Mesothelial cell of epicardium (in vitro differentiated cells): ENCODE results near the gene FOXE3. TPM values are rescaled to one million over a fixed set of nuclear protein-coding genes. Genes with fewer than 3 reads are reported as not detected.

ENCODE experiments used
- DNase-seq, 2 experiments: peaks; one replicate each; pipeline ENCODE4 v3.0.0; 2021; ENCODE audit warnings: low spot score in 2 of 2; ENCODE audit not compliant: unreplicated experiment in 2 of 2
- H3K27ac Mint-ChIP-seq: 2 replicates; pipeline ENCODE4 v1.8.0; 2021; ENCODE audit warnings: mixed read lengths
- H3K27me3 Mint-ChIP-seq: 2 replicates; pipeline ENCODE4 v1.8.0; 2021; ENCODE audit warnings: low read depth, mixed read lengths
- H3K36me3 Mint-ChIP-seq: 2 replicates; pipeline ENCODE4 v1.8.0; 2021; ENCODE audit warnings: mixed read lengths
- H3K4me1 Mint-ChIP-seq: 2 replicates; pipeline ENCODE4 v1.8.0; 2021; ENCODE audit warnings: mixed read lengths
- H3K4me3 Mint-ChIP-seq: 2 replicates; pipeline ENCODE4 v1.8.0; 2021; ENCODE audit warnings: mild to moderate bottlenecking, moderate library complexity, mixed read lengths
- H3K9me3 Mint-ChIP-seq: 2 replicates; pipeline ENCODE4 v1.8.0; 2021; ENCODE audit warnings: mixed read lengths
- CTCF ChIP-seq: fragments of 200-600 bp; sonication (generic); IDR thresholded peaks from one replicate; pipeline ENCODE4 v1.5.0; 2021; ENCODE audit warnings: antibody characterized with exemption; ENCODE audit not compliant: unreplicated experiment
- total RNA-seq: library from RNA; stranded (reverse); gene quantifications from 3 replicates; pipeline ENCODE4 v1.2.1, GENCODE V29; 2021

FOXE3 gene
- total RNA-seq, 1 donor from 2014 or later: not detected

GRCh38 chr1:47424336-47424982 is 8.4 kb downstream of the FOXE3 start:
- Mint-ChIP-seq H3K4me3 (no peak overlapping the region), H3K27me3 (peaks cover 94% of the 10 kb centered on the region), H3K27ac (no peak overlapping the region), H3K4me1 (peaks cover 3% of the 10 kb centered on the region), H3K36me3 (no peaks in the 10 kb centered on the region), H3K9me3 (no peaks in the 10 kb centered on the region)
- DNase-seq: no peak
- peak; percentile 76 for TF ChIP-seq CTCF

GRCh38 chr1:47431534-47431933 is 15.4 kb downstream of the FOXE3 start:
- no peak overlapping the region for H3K27ac Mint-ChIP-seq
- TF ChIP-seq CTCF: no peak
- no peak for DNase-seq
- peaks cover 20% of the 10 kb centered on the region for H3K4me1 Mint-ChIP-seq
- H3K36me3 Mint-ChIP-seq: no peaks in the 10 kb centered on the region
- H3K9me3 Mint-ChIP-seq: no peaks in the 10 kb centered on the region
- H3K4me3 Mint-ChIP-seq: no peak overlapping the region
- H3K27me3 Mint-ChIP-seq: peaks cover 98% of the 10 kb centered on the region

- H3K27ac Mint-ChIP-seq: no peak overlapping the region
- H3K4me3 Mint-ChIP-seq: peak overlapping the region; percentile 29
- peak; percentile 80 for TF ChIP-seq CTCF
- DNase-seq: peak in 1 of 2 experiments; percentile 85
- H3K27me3 Mint-ChIP-seq: peaks cover 95% of the 10 kb centered on the region
- H3K4me1 Mint-ChIP-seq: peaks cover 22% of the 10 kb centered on the region
- H3K9me3 Mint-ChIP-seq: no peaks in the 10 kb centered on the region
- no peaks in the 10 kb centered on the region for H3K36me3 Mint-ChIP-seq
These were observed 16.3 kb downstream of the FOXE3 start for GRCh38 chr1:47432071-47433036.

GRCh38 chr1:47433037-47433421 is 16.9 kb downstream of the FOXE3 start:
- TF ChIP-seq CTCF: no peak
- DNase-seq: no peak
- Mint-ChIP-seq H3K4me3 (peak overlapping the region; percentile 29), H3K27me3 (peaks cover 90% of the 10 kb centered on the region), H3K27ac (no peak overlapping the region), H3K36me3 (no peaks in the 10 kb centered on the region), H3K4me1 (peaks cover 22% of the 10 kb centered on the region), H3K9me3 (no peaks in the 10 kb centered on the region)

GRCh38 chr1:47433477-47434050 is 17.5 kb downstream of the FOXE3 start:
- H3K4me3 Mint-ChIP-seq: peak overlapping the region; percentile 58

More at GRCh38 chr1:47433477-47434050, 17.5 kb downstream of the FOXE3 start:
- TF ChIP-seq CTCF: no peak
- DNase-seq: no peak
- Mint-ChIP-seq H3K27me3 (peaks cover 87% of the 10 kb centered on the region), H3K9me3 (no peaks in the 10 kb centered on the region), H3K36me3 (no peaks in the 10 kb centered on the region), H3K27ac (no peak overlapping the region), H3K4me1 (peaks cover 22% of the 10 kb centered on the region)
